Mesenchymal stem cell (in vitro differentiated cells and primary cell): Measurements from ENCODE around the gene HK1.

ENCODE experiments used
- DNase-seq: peaks from one replicate; pipeline ENCODE4 v3.0.0-alpha.2; 2013
- H2AFZ ChIP-seq: one replicate; pipeline ENCODE4 v1.6.1; 2013; ENCODE audit warnings: low read depth, mild to moderate bottlenecking, control low read depth, inconsistent platforms, low read length, moderate library complexity
- H2AK5ac ChIP-seq: 2 replicates; pipeline ENCODE4 v1.6.1; 2013; ENCODE audit warnings: low read length, moderate library complexity, mild to moderate bottlenecking, inconsistent platforms; ENCODE audit not compliant: severe bottlenecking
- H2BK120ac ChIP-seq: one replicate; pipeline ENCODE4 v1.6.1; 2013; ENCODE audit warnings: low read depth, mild to moderate bottlenecking, inconsistent platforms, low read length, moderate library complexity
- H2BK12ac ChIP-seq, 2 experiments: one replicate each; pipeline ENCODE4 v1.6.1; 2013; ENCODE audit warnings: inconsistent platforms in 2 of 2, low read length in 2 of 2, mild to moderate bottlenecking in 2 of 2, moderate library complexity in 2 of 2, control low read depth in 1 of 2
- H2BK15ac ChIP-seq: one replicate; pipeline ENCODE4 v1.6.1; 2013; ENCODE audit warnings: mild to moderate bottlenecking, low read depth, inconsistent platforms; ENCODE audit not compliant: poor library complexity, severe bottlenecking
- H2BK5ac ChIP-seq: 2 replicates; pipeline ENCODE4 v1.6.1; 2013; ENCODE audit warnings: low read depth, mild to moderate bottlenecking, low read length, control low read depth, inconsistent platforms; ENCODE audit not compliant: poor library complexity, severe bottlenecking
- H3K14ac ChIP-seq, 2 experiments: one replicate each; pipeline ENCODE4 v1.6.1; 2013; ENCODE audit warnings: inconsistent platforms in 2 of 2, low read length in 2 of 2, control low read depth in 1 of 2, mild to moderate bottlenecking in 1 of 2, moderate library complexity in 1 of 2
- H3K18ac ChIP-seq, 2 experiments: one replicate each; pipeline ENCODE4 v1.6.1; 2013; ENCODE audit warnings: inconsistent platforms in 2 of 2, low read length in 2 of 2, control low read depth in 1 of 2, low read depth in 1 of 2, mild to moderate bottlenecking in 1 of 2
- H3K23ac ChIP-seq, 2 experiments: one replicate each; pipeline ENCODE4 v1.6.1; 2013; ENCODE audit warnings: inconsistent platforms in 2 of 2, low read length in 2 of 2, mild to moderate bottlenecking in 2 of 2, moderate library complexity in 2 of 2, control low read depth in 1 of 2
- H3K27ac ChIP-seq: 2 replicates; pipeline ENCODE4 v1.5.1; 2013; ENCODE audit warnings: mild to moderate bottlenecking, moderate library complexity, low read length, control low read depth, inconsistent platforms; ENCODE audit not compliant: poor library complexity, severe bottlenecking
- H3K27me3 ChIP-seq, 2 experiments: 2 replicates each; pipeline versions ENCODE4 v1.6.1 to v1.7.0; 2013; ENCODE audit warnings: low read length in 2 of 2, mild to moderate bottlenecking in 2 of 2, moderate library complexity in 2 of 2, control low read depth in 1 of 2, inconsistent platforms in 1 of 2; ENCODE audit not compliant: control insufficient read depth in 1 of 2, insufficient read depth in 1 of 2
- H3K36me3 ChIP-seq, 2 experiments: 2 replicates each; pipeline versions ENCODE4 v1.6.1 to v1.7.0; 2013; ENCODE audit warnings: low read length in 2 of 2, control low read depth in 1 of 2, inconsistent platforms in 1 of 2, low read depth in 1 of 2, mild to moderate bottlenecking in 1 of 2; ENCODE audit not compliant: insufficient read depth in 2 of 2, control insufficient read depth in 1 of 2
- H3K4ac ChIP-seq, 2 experiments: one replicate each; pipeline ENCODE4 v1.6.1; 2013; ENCODE audit warnings: inconsistent platforms in 2 of 2, low read length in 2 of 2, mild to moderate bottlenecking in 2 of 2, moderate library complexity in 2 of 2, control low read depth in 1 of 2, low read depth in 1 of 2
- H3K4me1 ChIP-seq: 2 replicates; pipeline ENCODE4 v1.6.1; 2013; ENCODE audit warnings: low read depth, low read length, control low read depth; ENCODE audit not compliant: control insufficient read depth, insufficient read depth
- H3K4me2 ChIP-seq: 2 replicates; pipeline ENCODE4 v1.6.1; 2013; ENCODE audit warnings: low read length, mild to moderate bottlenecking, inconsistent platforms; ENCODE audit not compliant: poor library complexity, severe bottlenecking
- H3K4me3 ChIP-seq, 2 experiments: 2 replicates each; pipeline versions ENCODE4 v1.5.1 to v1.7.0; 2013; ENCODE audit warnings: low read length in 2 of 2, mild to moderate bottlenecking in 2 of 2, control low read depth in 1 of 2, low read depth in 1 of 2; ENCODE audit not compliant: insufficient read depth in 1 of 2
- H3K79me1 ChIP-seq: replicated peaks from 2 replicates; pipeline ENCODE4 v1.6.1; 2013; ENCODE audit warnings: mild to moderate bottlenecking, control low read depth, low read length, inconsistent platforms; ENCODE audit not compliant: poor library complexity, severe bottlenecking
- H3K9ac ChIP-seq: 2 replicates; pipeline ENCODE4 v1.7.0; 2013; ENCODE audit warnings: mild to moderate bottlenecking, low read length, moderate library complexity
- H3K9me3 ChIP-seq: 2 replicates; pipeline ENCODE4 v1.7.0; 2013; ENCODE audit warnings: mild to moderate bottlenecking, low read length; ENCODE audit not compliant: control insufficient read depth
- H4K8ac ChIP-seq: one replicate; pipeline ENCODE4 v1.6.1; 2013; ENCODE audit warnings: inconsistent platforms, mild to moderate bottlenecking, low read length, moderate library complexity
- H4K91ac ChIP-seq: one replicate; pipeline ENCODE4 v1.6.1; 2013; ENCODE audit warnings: mild to moderate bottlenecking, low read length, inconsistent platforms
- WGBS: methylation state at CpG from one replicate; pipeline ENCODE4 v1.1.7; 2013; ENCODE audit warnings: mixed read lengths; 5-methylcytosine and 5-hydroxymethylcytosine counted together

HK1 gene

GRCh38 chr10:69410487-69410886 is 132.2 kb downstream of the HK1 start:
- Histone ChIP-seq H3K18ac (no peak overlapping the region), H3K23ac (no peak overlapping the region), H4K8ac (no peak overlapping the region), H3K4me1 (peaks cover 14% of the 10 kb centered on the region), H4K91ac (no peak overlapping the region), H2AFZ (no peak overlapping the region), H2BK12ac (no peak overlapping the region), H3K4me3 (no peak overlapping the region), H3K9me3 (no peaks in the 10 kb centered on the region), H3K27me3 (peaks cover 0 to 2% of the 10 kb centered on the region in 2 experiments), H2BK15ac (no peak overlapping the region), H3K79me1 (no peaks in the 10 kb centered on the region), H3K36me3 (peaks cover 0 to 1% of the 10 kb centered on the region in 2 experiments), H3K9ac (peak overlapping the region; percentile 50), H2BK5ac (no peak overlapping the region), H3K27ac (no peak overlapping the region), H2AK5ac (no peak overlapping the region), H2BK120ac (no peak overlapping the region), H3K4me2 (no peak overlapping the region), H3K4ac (no peak overlapping the region), H3K14ac (no peak overlapping the region)
- no peak for DNase-seq
- WGBS = 91% methylated on average over 10 of the region's 10 CpGs

- no peak overlapping the region for H3K23ac ChIP-seq
- H2BK15ac ChIP-seq = no peak overlapping the region
- no peak overlapping the region for H3K4ac ChIP-seq
- 15% methylated on average over 1 of the region's 4 CpGs for WGBS
- H2AK5ac ChIP-seq = no peak overlapping the region
- H2BK5ac ChIP-seq = no peak overlapping the region
- H2AFZ ChIP-seq = no peak overlapping the region
- H3K79me1 ChIP-seq = no peaks in the 10 kb centered on the region
- H3K18ac ChIP-seq = no peak overlapping the region
- H2BK12ac ChIP-seq = no peak overlapping the region
- no peak overlapping the region for H3K4me3 ChIP-seq
- no peak overlapping the region for H2BK120ac ChIP-seq
- H3K14ac ChIP-seq = no peak overlapping the region
- no peaks in the 10 kb centered on the region for H3K9me3 ChIP-seq
- H3K27me3 ChIP-seq = peaks cover 8 to 12% of the 10 kb centered on the region in 2 experiments
- no peak overlapping the region for H3K27ac ChIP-seq
- H4K8ac ChIP-seq = no peak overlapping the region
- peaks cover 8% of the 10 kb centered on the region for H3K4me1 ChIP-seq
- DNase-seq = no peak
- H3K9ac ChIP-seq = peak overlapping the region; percentile 50
- H4K91ac ChIP-seq = no peak overlapping the region
- no peaks in the 10 kb centered on the region for H3K36me3 ChIP-seq
- H3K4me2 ChIP-seq = no peak overlapping the region
These were observed 133.2 kb downstream of the HK1 start for GRCh38 chr10:69411476-69411875.

- Histone ChIP-seq H4K8ac (no peak overlapping the region), H2BK5ac (no peak overlapping the region), H2BK120ac (no peak overlapping the region), H2AFZ (no peak overlapping the region), H4K91ac (no peak overlapping the region), H3K9ac (no peak overlapping the region), H3K79me1 (no peaks in the 10 kb centered on the region), H3K27ac (no peak overlapping the region), H3K14ac (no peak overlapping the region), H2BK12ac (no peak overlapping the region), H3K4me1 (peaks cover 5% of the 10 kb centered on the region), H3K27me3 (peaks cover 8 to 20% of the 10 kb centered on the region in 2 experiments), H3K4me3 (no peak overlapping the region), H3K36me3 (no peaks in the 10 kb centered on the region), H3K9me3 (no peaks in the 10 kb centered on the region), H3K18ac (no peak overlapping the region), H3K4ac (no peak overlapping the region), H3K4me2 (no peak overlapping the region), H3K23ac (no peak overlapping the region), H2AK5ac (no peak overlapping the region), H2BK15ac (no peak overlapping the region)
- DNase-seq = no peak
- 81% methylated on average over 3 of the region's 3 CpGs for WGBS
These were observed 134.0 kb downstream of the HK1 start for GRCh38 chr10:69412232-69412790.

DNA sequence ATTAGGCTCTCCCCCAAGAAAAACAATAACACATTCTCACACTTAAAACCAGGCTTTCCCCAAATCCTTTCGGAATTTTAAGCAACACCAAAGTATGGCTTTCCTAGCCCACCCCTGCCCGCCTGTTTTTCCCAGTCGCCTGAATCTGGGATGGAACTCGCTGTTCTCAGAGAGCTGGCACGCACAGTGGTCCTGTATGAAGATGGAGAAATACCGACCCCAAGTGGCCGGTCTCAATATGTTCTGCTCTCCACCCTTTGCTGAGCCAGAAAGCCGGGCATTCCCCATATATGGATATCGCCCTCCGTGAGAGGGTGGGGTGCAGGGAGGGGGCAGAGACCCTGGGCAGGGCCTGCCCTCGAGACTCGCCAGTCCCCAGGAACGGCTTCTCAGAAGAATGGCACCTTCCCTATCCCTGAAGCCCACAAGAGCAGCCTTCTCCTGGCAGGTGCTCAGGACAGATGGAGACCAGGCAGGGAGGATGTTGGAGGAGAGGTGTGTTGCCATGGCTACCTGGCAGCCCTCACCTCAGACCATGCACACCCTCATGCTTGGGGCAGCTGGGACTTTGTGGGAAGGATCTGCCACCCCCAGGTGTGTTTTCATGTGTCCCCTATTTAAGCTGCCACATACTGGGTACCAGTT is 135.0 kb downstream of the HK1 start:
- Histone ChIP-seq H3K4me3 (no peak overlapping the region), H2AK5ac (no peak overlapping the region), H3K4ac (peak overlapping the region in 1 of 2 experiments; percentile 5), H2AFZ (no peak overlapping the region), H2BK12ac (no peak overlapping the region), H2BK5ac (no peak overlapping the region), H3K23ac (no peak overlapping the region), H4K91ac (no peak overlapping the region), H3K27ac (no peak overlapping the region), H3K9me3 (no peaks in the 10 kb centered on the region), H3K79me1 (no peaks in the 10 kb centered on the region), H2BK120ac (no peak overlapping the region), H3K14ac (no peak overlapping the region), H3K18ac (no peak overlapping the region), H3K4me2 (peak overlapping the region; percentile 37), H3K9ac (peak overlapping the region; percentile 15), H3K36me3 (no peaks in the 10 kb centered on the region), H3K27me3 (peaks cover 8 to 25% of the 10 kb centered on the region in 2 experiments), H2BK15ac (no peak overlapping the region), H3K4me1 (peaks cover 5% of the 10 kb centered on the region), H4K8ac (no peak overlapping the region)
- 5% methylated on average over 8 of the region's 13 CpGs for WGBS
- peak; percentile 81 for DNase-seq
